Hepatocyte (in vitro differentiated cells): ENCODE measurements around the gene SRD5A1. TPM values are rescaled to one million over a fixed set of nuclear protein-coding genes. Genes with fewer than 3 reads are reported as not detected.

ENCODE experiments used
- DNase-seq: peaks from one replicate; pipeline ENCODE4 v3.0.0-alpha.2; 2016; ENCODE audit warnings: low spot score
- H2AFZ ChIP-seq: fragments of 200-600 bp; sonication (generic); 2 replicates; pipeline ENCODE4 v1.6.0; 2016; ENCODE audit warnings: antibody characterized with exemption, mild to moderate bottlenecking
- H3K27ac ChIP-seq: fragments of 200-600 bp; sonication (generic); 2 replicates; pipeline ENCODE4 v1.5.1; 2016; ENCODE audit warnings: mild to moderate bottlenecking
- H3K27me3 ChIP-seq: fragments of 200-600 bp; sonication (generic); 2 replicates; pipeline ENCODE4 v1.6.1; 2016
- H3K36me3 ChIP-seq: fragments of 200-600 bp; sonication (generic); replicated peaks from 2 replicates; pipeline ENCODE4 v1.5.1; 2016; ENCODE audit warnings: low read depth; ENCODE audit not compliant: insufficient read depth
- H3K4me1 ChIP-seq: fragments of 200-600 bp; sonication (generic); 2 replicates; pipeline ENCODE4 v1.5.1; 2016; ENCODE audit warnings: mild to moderate bottlenecking, moderate library complexity; ENCODE audit not compliant: insufficient read depth
- H3K4me2 ChIP-seq: fragments of 200-600 bp; sonication (generic); 2 replicates; pipeline ENCODE4 v1.6.0; 2016
- H3K4me3 ChIP-seq: fragments of 200-600 bp; sonication (generic); 2 replicates; pipeline ENCODE4 v1.5.1; 2016; ENCODE audit warnings: mild to moderate bottlenecking
- H3K79me2 ChIP-seq: fragments of 200-600 bp; sonication (generic); 2 replicates; pipeline ENCODE4 v1.6.0; 2017; ENCODE audit warnings: mild to moderate bottlenecking
- H3K9me2 ChIP-seq: fragments of 200-600 bp; sonication (generic); replicated peaks from 2 replicates; pipeline ENCODE4 v1.6.0; 2017; ENCODE audit warnings: mild to moderate bottlenecking; ENCODE audit not compliant: insufficient read depth
- H3K9me3 ChIP-seq: fragments of 200-600 bp; sonication (generic); 2 replicates; pipeline ENCODE4 v1.5.1; 2016; ENCODE audit warnings: low read depth, mild to moderate bottlenecking
- H4K20me1 ChIP-seq: fragments of 200-600 bp; sonication (generic); 2 replicates; pipeline ENCODE4 v1.6.0; 2016; ENCODE audit warnings: mild to moderate bottlenecking; ENCODE audit not compliant: insufficient read depth, poor library complexity, severe bottlenecking
- EZH2 ChIP-seq: fragments of 200-600 bp; sonication (generic); IDR thresholded peaks from 2 replicates; pipeline ENCODE4 v1.6.1; 2016; ENCODE audit warnings: antibody characterized with exemption, mild to moderate bottlenecking, borderline replicate concordance
- EZH2phosphoT487 ChIP-seq: fragments of 200-600 bp; sonication (generic); IDR thresholded peaks from one replicate; pipeline ENCODE4 v1.6.1; 2018; ENCODE audit warnings: antibody characterized with exemption, mild to moderate bottlenecking, low read depth, moderate library complexity; ENCODE audit not compliant: unreplicated experiment, severe bottlenecking
- WGBS: methylation state at CpG from one replicate; pipeline ENCODE4 v1.1.6; 2016; ENCODE audit warnings: low lambda C conversion rate; ENCODE audit errors: missing lambda C conversion rate; 5-methylcytosine and 5-hydroxymethylcytosine counted together
- polyA plus RNA-seq: library from polyadenylated mRNA; unstranded; fragments of >200 nt; fragmentation: Nextera tagmentation; extraction: Ambion mirVana; gene quantifications from 2 replicates; pipeline ENCODE4 v1.2.1, GENCODE V29; 2016
- total RNA-seq: library from RNA; depleted of rRNA; stranded (reverse); fragments of >200 nt; gene quantifications from 2 replicates; pipeline ENCODE4 v1.2.3, GENCODE V29; 2014
- TF ChIP-seq, protein P1 (sequence below): fragments of 200-600 bp; sonication (generic); IDR thresholded peaks from 2 replicates; pipeline ENCODE4 v1.5.1; 2016; ENCODE audit warnings: antibody characterized with exemption, mild to moderate bottlenecking; ENCODE audit not compliant: poor library complexity

SRD5A1 gene
- total and polyA plus RNA-seq, 2 experiments from 2014 or later, result 8.6 to 12.1 TPM

DNA sequence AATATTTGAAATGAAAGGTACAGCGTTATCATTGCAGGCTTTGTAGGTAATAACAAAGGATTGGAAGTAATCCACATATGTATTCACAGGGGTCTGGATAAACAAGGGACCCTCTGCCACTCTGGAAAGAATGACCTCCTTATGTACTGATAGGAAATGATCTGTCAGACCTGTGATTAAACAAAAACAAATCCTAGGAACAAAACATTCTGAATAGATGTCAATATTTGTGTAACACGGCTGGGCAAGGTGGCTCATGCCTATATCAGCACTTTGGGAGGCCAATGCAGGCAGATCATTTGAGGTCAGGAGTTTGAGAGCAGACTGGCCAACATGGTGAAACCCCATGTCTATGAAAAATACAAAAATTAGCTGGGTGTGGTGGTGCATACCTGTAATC, 42.7 kb upstream of the SRD5A1 start:
- 62% methylated on average over 2 of the region's 2 CpGs for WGBS
- Histone ChIP-seq H3K4me2 (no peak overlapping the region), H3K9me3 (no peaks in the 10 kb centered on the region), H4K20me1 (no peaks in the 10 kb centered on the region), H2AFZ (no peak overlapping the region), H3K4me1 (no peaks in the 10 kb centered on the region), H3K36me3 (no peaks in the 10 kb centered on the region), H3K27me3 (peaks cover 2% of the 10 kb centered on the region), H3K9me2 (no peaks in the 10 kb centered on the region), H3K27ac (no peak overlapping the region), H3K4me3 (no peak overlapping the region), H3K79me2 (no peaks in the 10 kb centered on the region)
- TF ChIP-seq, protein P1, sequence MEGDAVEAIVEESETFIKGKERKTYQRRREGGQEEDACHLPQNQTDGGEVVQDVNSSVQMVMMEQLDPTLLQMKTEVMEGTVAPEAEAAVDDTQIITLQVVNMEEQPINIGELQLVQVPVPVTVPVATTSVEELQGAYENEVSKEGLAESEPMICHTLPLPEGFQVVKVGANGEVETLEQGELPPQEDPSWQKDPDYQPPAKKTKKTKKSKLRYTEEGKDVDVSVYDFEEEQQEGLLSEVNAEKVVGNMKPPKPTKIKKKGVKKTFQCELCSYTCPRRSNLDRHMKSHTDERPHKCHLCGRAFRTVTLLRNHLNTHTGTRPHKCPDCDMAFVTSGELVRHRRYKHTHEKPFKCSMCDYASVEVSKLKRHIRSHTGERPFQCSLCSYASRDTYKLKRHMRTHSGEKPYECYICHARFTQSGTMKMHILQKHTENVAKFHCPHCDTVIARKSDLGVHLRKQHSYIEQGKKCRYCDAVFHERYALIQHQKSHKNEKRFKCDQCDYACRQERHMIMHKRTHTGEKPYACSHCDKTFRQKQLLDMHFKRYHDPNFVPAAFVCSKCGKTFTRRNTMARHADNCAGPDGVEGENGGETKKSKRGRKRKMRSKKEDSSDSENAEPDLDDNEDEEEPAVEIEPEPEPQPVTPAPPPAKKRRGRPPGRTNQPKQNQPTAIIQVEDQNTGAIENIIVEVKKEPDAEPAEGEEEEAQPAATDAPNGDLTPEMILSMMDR, result no peak
- TF ChIP-seq EZH2phosphoT487 (no peak), EZH2 (no peak)
- DNase-seq, result no peak

DNA sequence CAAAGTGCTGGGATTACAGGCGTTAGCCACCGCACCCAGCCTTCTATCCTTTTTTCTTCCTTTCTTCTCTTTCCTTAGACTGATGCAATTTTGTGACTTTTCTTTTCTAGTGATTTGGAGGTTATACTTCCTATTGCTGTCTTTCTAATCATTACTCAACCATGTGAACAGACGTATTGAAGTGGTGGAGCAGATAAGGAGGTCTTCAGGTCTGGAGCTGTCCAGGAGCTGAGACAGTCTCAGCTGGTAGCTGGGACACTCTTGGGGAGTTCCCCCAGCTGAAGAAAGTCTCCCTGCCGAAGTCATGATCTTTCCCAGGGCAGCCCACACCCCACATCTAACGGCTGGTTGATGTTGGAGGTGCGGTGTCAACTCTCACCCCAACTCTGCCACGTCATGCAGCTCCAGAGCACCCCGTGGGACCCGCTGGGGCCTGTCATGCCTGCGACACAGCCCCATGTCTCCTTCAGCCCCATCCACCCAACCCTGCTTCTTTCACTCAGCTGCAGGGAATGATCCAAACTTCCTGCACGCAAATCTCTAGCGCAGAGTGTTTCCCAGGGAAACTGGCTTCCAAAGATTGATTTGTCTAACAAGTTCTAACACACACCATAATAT, 41.5 kb upstream of the SRD5A1 start:
- Histone ChIP-seq H3K4me3 (no peak overlapping the region), H3K4me2 (no peak overlapping the region), H3K9me2 (no peaks in the 10 kb centered on the region), H2AFZ (no peak overlapping the region), H3K4me1 (no peaks in the 10 kb centered on the region), H3K27me3 (no peaks in the 10 kb centered on the region), H3K79me2 (no peaks in the 10 kb centered on the region), H3K36me3 (no peaks in the 10 kb centered on the region), H4K20me1 (no peaks in the 10 kb centered on the region), H3K27ac (no peak overlapping the region), H3K9me3 (no peaks in the 10 kb centered on the region)
- TF ChIP-seq, protein P1, result no peak
- no peak for TF ChIP-seq EZH2
- TF ChIP-seq EZH2phosphoT487, result no peak
- no peak for DNase-seq
- WGBS, result 89% methylated on average over 12 of the region's 12 CpGs

DNA sequence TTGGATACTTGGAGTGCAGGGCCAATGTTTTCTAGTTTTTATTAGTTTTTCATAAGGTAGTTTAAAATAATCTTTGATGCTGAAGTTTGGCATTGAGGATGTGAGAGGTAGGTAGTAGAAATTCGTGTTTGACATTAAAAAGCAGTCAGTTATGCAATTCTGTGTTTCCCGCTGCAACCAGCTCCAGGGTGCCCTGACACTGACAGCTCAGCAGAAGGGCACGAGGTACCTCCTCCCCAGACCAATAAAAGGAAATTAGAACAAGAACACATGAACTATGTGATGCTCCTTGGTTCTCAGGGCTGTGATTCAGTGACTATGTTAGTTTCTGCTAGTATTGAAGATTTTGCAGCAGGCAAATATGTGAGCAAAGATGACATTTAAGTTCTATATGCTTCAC, 40.6 kb upstream of the SRD5A1 start:
- H3K27ac ChIP-seq, result no peak overlapping the region
- DNase-seq, result no peak
- H2AFZ ChIP-seq, result no peak overlapping the region
- no peak overlapping the region for H3K4me3 ChIP-seq
- H3K4me1 ChIP-seq, result no peaks in the 10 kb centered on the region
- H3K4me2 ChIP-seq, result no peak overlapping the region
- WGBS, result 71% methylated on average over 3 of the region's 3 CpGs
- H3K9me2 ChIP-seq, result no peaks in the 10 kb centered on the region
- no peak for TF ChIP-seq EZH2phosphoT487
- TF ChIP-seq, protein P1, result no peak
- no peak for TF ChIP-seq EZH2
- H3K9me3 ChIP-seq, result no peaks in the 10 kb centered on the region
- no peaks in the 10 kb centered on the region for H3K27me3 ChIP-seq
- no peaks in the 10 kb centered on the region for H3K79me2 ChIP-seq
- no peaks in the 10 kb centered on the region for H4K20me1 ChIP-seq
- H3K36me3 ChIP-seq, result no peaks in the 10 kb centered on the region
